Measurements from ENCODE around the gene CHN2.

The CHN2 gene

GRCh38 chr7:29194594-29195427 lies at the start of gene CHN2:
CHN2 (plus strand) TSS chr7:29194775.
- peaks cover 20% of the 10 kb centered on the region for H3K27me3 Mint-ChIP-seq
- H3K4me3 Mint-ChIP-seq: peak within 1 kb of the TSS; percentile 89
- H3K9me3 Mint-ChIP-seq: no peaks in the 10 kb centered on the region
- H3K4me1 Mint-ChIP-seq (ENCODE audit: low read depth): peaks cover 59% of the 10 kb centered on the region
- peak within 1 kb of the TSS; percentile 66 for H3K27ac Mint-ChIP-seq
- peaks cover 55% of the 10 kb centered on the region for H3K36me3 Mint-ChIP-seq (ENCODE audit: low read depth)
- intact Hi-C loops (cut with micrococcal nuclease): loop anchor here (2.0 to 10.0 kb wide), 5 partner anchors 48 to 270 kb away; partner anchors contain the start of gene CPVL

GRCh38 chr7:29145553-29146056 lies 49.0 kb upstream of the CHN2 start:
- intact Hi-C loops (cut with micrococcal nuclease): loop anchor here (5.0 kb wide), 2 partner anchors 33 to 47 kb away; partner anchors contain the start of gene CHN2
- peak overlapping the region; percentile 98 for H3K4me3 Mint-ChIP-seq
- H3K36me3 Mint-ChIP-seq (ENCODE audit: low read depth): peaks cover 40% of the 10 kb centered on the region
- H3K9me3 Mint-ChIP-seq: no peaks in the 10 kb centered on the region
- H3K27ac Mint-ChIP-seq: peak overlapping the region; percentile 93
- peaks cover 73% of the 10 kb centered on the region for H3K4me1 Mint-ChIP-seq (ENCODE audit: low read depth)
- no peaks in the 10 kb centered on the region for H3K27me3 Mint-ChIP-seq

- Mint-ChIP-seq H3K36me3 (ENCODE audit: low read depth) (peaks cover 42% of the 10 kb centered on the region), H3K4me3 (peak within 1 kb of the TSS; percentile 98), H3K27me3 (no peaks in the 10 kb centered on the region), H3K9me3 (no peaks in the 10 kb centered on the region), H3K27ac (peak within 1 kb of the TSS; percentile 93), H3K4me1 (ENCODE audit: low read depth) (peaks cover 67% of the 10 kb centered on the region)
- intact Hi-C loops (cut with micrococcal nuclease): loop anchor here (5.0 kb wide), 2 partner anchors 34 to 46 kb away; partner anchors contain the start of gene CHN2
Observed at GRCh38 chr7:29146057-29146706, 48.4 kb upstream of the CHN2 start, which contains the start of gene CPVL. CPVL (minus strand) TSS chr7:29146537; CDS start chr7:29121061, 25,476 bp downstream.

- intact Hi-C loops (cut with micrococcal nuclease): loop anchor here (5.0 kb wide), 2 partner anchors 35 to 45 kb away; partner anchors contain the start of gene CHN2
- peaks cover 45% of the 10 kb centered on the region for H3K36me3 Mint-ChIP-seq (ENCODE audit: low read depth)
- H3K4me1 Mint-ChIP-seq (ENCODE audit: low read depth): peaks cover 66% of the 10 kb centered on the region
- H3K4me3 Mint-ChIP-seq: peak overlapping the region; percentile 98
- H3K9me3 Mint-ChIP-seq: no peaks in the 10 kb centered on the region
- no peaks in the 10 kb centered on the region for H3K27me3 Mint-ChIP-seq
- peak overlapping the region; percentile 93 for H3K27ac Mint-ChIP-seq
Observed at GRCh38 chr7:29146888-29147609, 47.5 kb upstream of the CHN2 start.

GRCh38 chr7:29147821-29148220 lies 46.8 kb upstream of the CHN2 start:
- intact Hi-C loops (cut with micrococcal nuclease): loop anchor here (5.0 kb wide), 2 partner anchors 36 to 44 kb away; partner anchors contain the start of gene CHN2
- H3K27ac Mint-ChIP-seq: peak overlapping the region; percentile 93
- peaks cover 48% of the 10 kb centered on the region for H3K36me3 Mint-ChIP-seq (ENCODE audit: low read depth)
- H3K4me1 Mint-ChIP-seq (ENCODE audit: low read depth): peaks cover 66% of the 10 kb centered on the region
- H3K9me3 Mint-ChIP-seq: no peaks in the 10 kb centered on the region
- H3K27me3 Mint-ChIP-seq: no peaks in the 10 kb centered on the region
- H3K4me3 Mint-ChIP-seq: peak overlapping the region; percentile 64

GRCh38 chr7:29149036-29149435 lies 45.5 kb upstream of the CHN2 start:
- Mint-ChIP-seq H3K27ac (peak overlapping the region; percentile 93), H3K4me1 (ENCODE audit: low read depth) (peaks cover 62% of the 10 kb centered on the region), H3K4me3 (peak overlapping the region; percentile 69), H3K9me3 (no peaks in the 10 kb centered on the region), H3K36me3 (ENCODE audit: low read depth) (peaks cover 61% of the 10 kb centered on the region), H3K27me3 (no peaks in the 10 kb centered on the region)
- intact Hi-C loops (cut with micrococcal nuclease): loop anchor here (5.0 kb wide), 2 partner anchors 37 to 43 kb away; partner anchors contain the start of gene CHN2

- no peaks in the 10 kb centered on the region for H3K27me3 Mint-ChIP-seq
- H3K9me3 Mint-ChIP-seq: no peaks in the 10 kb centered on the region
- H3K27ac Mint-ChIP-seq: no peak overlapping the region
- H3K4me1 Mint-ChIP-seq (ENCODE audit: low read depth): peaks cover 60% of the 10 kb centered on the region
- no peak overlapping the region for H3K4me3 Mint-ChIP-seq
- intact Hi-C loops (cut with micrococcal nuclease): no loop called here
- H3K36me3 Mint-ChIP-seq (ENCODE audit: low read depth): peaks cover 76% of the 10 kb centered on the region
Observed at GRCh38 chr7:29150856-29151255, 43.7 kb upstream of the CHN2 start.

- Mint-ChIP-seq H3K4me1 (ENCODE audit: low read depth) (peaks cover 66% of the 10 kb centered on the region), H3K9me3 (no peaks in the 10 kb centered on the region), H3K4me3 (no peak overlapping the region), H3K27me3 (no peaks in the 10 kb centered on the region), H3K27ac (no peak overlapping the region), H3K36me3 (ENCODE audit: low read depth) (peaks cover 81% of the 10 kb centered on the region)
- intact Hi-C loops (cut with micrococcal nuclease): no loop called here
Observed at GRCh38 chr7:29154076-29154475, 40.5 kb upstream of the CHN2 start.

- intact Hi-C loops (cut with micrococcal nuclease): no loop called here
- Mint-ChIP-seq H3K27ac (no peak overlapping the region), H3K27me3 (no peaks in the 10 kb centered on the region), H3K9me3 (no peaks in the 10 kb centered on the region), H3K4me3 (no peak overlapping the region), H3K36me3 (ENCODE audit: low read depth) (peaks cover 81% of the 10 kb centered on the region), H3K4me1 (ENCODE audit: low read depth) (peaks cover 69% of the 10 kb centered on the region)
Observed at GRCh38 chr7:29156907-29157452, 37.6 kb upstream of the CHN2 start.

- Mint-ChIP-seq H3K27me3 (no peaks in the 10 kb centered on the region), H3K4me3 (no peak overlapping the region), H3K9me3 (no peaks in the 10 kb centered on the region), H3K36me3 (ENCODE audit: low read depth) (peaks cover 70% of the 10 kb centered on the region), H3K4me1 (ENCODE audit: low read depth) (peaks cover 55% of the 10 kb centered on the region), H3K27ac (peak overlapping the region; percentile 51)
- intact Hi-C loops (cut with micrococcal nuclease): no loop called here
Observed at GRCh38 chr7:29158795-29159423, 35.7 kb upstream of the CHN2 start.

GRCh38 chr7:29160080-29160479 lies 34.5 kb upstream of the CHN2 start:
- H3K9me3 Mint-ChIP-seq: no peaks in the 10 kb centered on the region
- H3K27me3 Mint-ChIP-seq: no peaks in the 10 kb centered on the region

GRCh38 chr7:29161231-29161630 lies 33.3 kb upstream of the CHN2 start:
- peaks cover 55% of the 10 kb centered on the region for H3K4me1 Mint-ChIP-seq (ENCODE audit: low read depth)
- H3K36me3 Mint-ChIP-seq (ENCODE audit: low read depth): peaks cover 58% of the 10 kb centered on the region
- H3K9me3 Mint-ChIP-seq: peaks cover 9% of the 10 kb centered on the region
- H3K27me3 Mint-ChIP-seq: no peaks in the 10 kb centered on the region
- no peak overlapping the region for H3K4me3 Mint-ChIP-seq
- H3K27ac Mint-ChIP-seq: no peak overlapping the region
- intact Hi-C loops (cut with micrococcal nuclease): no loop called here

More at GRCh38 chr7:29160080-29160479, 34.5 kb upstream of the CHN2 start:
- intact Hi-C loops (cut with micrococcal nuclease): no loop called here
- H3K36me3 Mint-ChIP-seq (ENCODE audit: low read depth): peaks cover 58% of the 10 kb centered on the region
- H3K4me1 Mint-ChIP-seq (ENCODE audit: low read depth): peaks cover 61% of the 10 kb centered on the region
- H3K27ac Mint-ChIP-seq: no peak overlapping the region
- no peak overlapping the region for H3K4me3 Mint-ChIP-seq

- H3K9me3 Mint-ChIP-seq: peaks cover 10% of the 10 kb centered on the region
- no peaks in the 10 kb centered on the region for H3K27me3 Mint-ChIP-seq
- no peak overlapping the region for H3K4me3 Mint-ChIP-seq
- no peak overlapping the region for H3K27ac Mint-ChIP-seq
- peaks cover 46% of the 10 kb centered on the region for H3K4me1 Mint-ChIP-seq (ENCODE audit: low read depth)
- intact Hi-C loops (cut with micrococcal nuclease): no loop called here
- H3K36me3 Mint-ChIP-seq (ENCODE audit: low read depth): peaks cover 53% of the 10 kb centered on the region
Observed at GRCh38 chr7:29162577-29162976, 32.0 kb upstream of the CHN2 start.
